Central memory CD4-positive, alpha-beta T cell (primary cell): ENCODE results near the gene TMEM59L.
A peak's percentile ranks its signal among the peaks of the same experiment; 100 is the strongest.
"Not testable (repeated sequence)": the region's sequence is repeated elsewhere in the genome, so short reads cannot be mapped to it uniquely, and the experiment has no call there.

Source experiments
- DNase-seq: peaks from one replicate; pipeline ENCODE4 v3.0.0; 2022

Gene TMEM59L

DNA sequence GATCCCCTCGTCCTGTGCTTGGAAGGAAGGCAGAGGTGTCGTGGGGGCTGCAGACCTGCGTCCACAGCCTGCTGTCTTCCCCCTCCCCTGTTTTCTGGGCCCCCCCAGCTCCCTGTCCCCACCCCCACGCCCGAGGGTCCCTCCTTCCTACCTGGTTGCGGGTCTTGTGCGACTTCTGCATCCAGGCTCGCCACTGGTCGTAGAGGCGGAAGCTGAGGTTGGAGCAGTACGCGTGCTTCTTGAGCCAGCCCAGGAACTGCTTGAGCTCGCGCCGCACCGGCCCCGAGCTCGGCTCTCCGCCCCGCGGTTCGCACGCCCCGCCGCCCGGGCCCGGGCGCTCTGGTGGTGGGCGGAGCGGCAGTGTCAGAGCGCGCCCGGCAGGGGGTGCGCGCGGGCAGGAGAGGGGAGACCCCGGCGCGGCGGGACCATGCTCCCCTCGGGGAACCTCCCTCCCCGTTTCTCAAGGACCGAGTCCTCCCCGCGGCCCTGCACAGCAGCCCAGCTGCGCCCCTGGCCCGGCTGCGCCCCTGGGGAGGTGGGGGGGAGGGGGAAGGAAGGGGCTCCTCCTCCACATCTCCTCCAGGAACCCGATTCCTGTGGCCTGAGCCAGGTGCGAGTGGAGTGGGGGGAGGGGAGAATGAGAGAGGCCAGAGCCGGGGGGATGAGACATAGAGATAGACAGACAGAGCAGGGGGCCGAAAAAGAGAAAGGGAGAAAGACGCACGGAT is 18.4 kb upstream of the TMEM59L start:
- DNase-seq: peak; percentile 68

DNA sequence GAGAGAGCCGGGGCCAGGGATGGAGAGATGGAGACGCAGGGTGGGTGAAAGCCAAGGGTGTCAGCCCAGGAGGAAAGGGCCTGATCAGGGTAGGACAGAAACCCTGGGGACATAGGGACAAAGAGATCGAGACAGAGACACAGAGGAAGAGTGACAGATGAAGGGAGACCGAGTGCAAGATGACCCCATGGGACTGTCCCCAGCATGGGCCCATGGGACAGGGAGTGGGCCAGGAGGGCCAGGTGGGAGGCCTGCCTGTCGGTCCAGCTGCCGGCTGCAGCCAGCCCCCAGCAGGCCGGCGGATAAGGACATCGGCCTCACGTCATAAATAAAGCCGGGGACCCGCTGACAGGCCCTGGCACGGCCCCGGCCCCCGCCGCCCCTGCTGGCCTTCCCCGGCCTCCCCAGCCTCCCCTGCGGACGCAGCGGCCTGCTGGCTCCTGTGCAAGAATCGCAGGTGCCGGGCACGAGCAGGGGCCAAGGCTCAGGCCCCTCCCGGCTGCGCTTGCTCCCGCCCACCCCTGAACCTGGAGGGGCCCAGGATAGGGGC is 17.8 kb upstream of the TMEM59L start:
- no peak for DNase-seq

DNA sequence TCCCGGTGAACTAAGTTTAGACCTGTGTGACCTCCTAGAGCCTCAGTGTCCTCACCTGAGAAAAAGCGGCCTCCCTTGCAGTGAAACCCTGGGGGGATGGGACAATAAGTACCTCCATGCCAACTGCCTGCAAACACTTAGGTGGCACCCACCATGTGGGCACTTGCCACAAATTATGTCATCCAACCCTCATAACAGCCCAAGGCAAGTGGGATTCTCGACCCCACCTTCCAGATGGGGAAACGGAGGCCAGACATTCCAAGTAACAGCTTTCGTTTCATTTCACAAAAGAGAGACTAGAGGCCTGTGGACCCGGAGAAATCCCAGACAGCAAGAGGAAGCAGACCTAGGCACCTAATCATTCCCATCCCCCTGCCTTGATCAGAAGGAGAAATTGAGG is 17.2 kb upstream of the TMEM59L start:
- DNase-seq: no peak

DNA sequence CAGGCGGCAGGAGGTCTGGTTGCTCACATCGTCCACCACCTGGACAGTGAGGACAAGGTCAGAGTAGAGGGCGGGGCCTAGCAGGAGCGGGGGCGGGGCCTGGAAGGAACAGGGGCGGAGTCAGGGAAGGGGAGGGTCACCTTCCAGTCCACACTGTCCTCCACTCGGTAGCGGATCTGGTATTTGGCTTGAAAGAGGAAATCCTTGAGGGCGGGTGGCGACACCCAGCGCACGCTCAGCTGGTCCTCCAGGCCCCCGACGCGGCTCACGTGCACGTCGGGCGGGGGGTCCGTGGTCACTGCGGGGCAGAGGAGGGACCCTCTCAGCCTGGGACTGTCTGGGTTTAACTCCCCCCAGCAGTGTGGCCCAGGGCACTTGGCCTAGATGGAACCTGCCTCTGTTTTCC is 15.9 kb upstream of the TMEM59L start:
- DNase-seq: no peak

DNA sequence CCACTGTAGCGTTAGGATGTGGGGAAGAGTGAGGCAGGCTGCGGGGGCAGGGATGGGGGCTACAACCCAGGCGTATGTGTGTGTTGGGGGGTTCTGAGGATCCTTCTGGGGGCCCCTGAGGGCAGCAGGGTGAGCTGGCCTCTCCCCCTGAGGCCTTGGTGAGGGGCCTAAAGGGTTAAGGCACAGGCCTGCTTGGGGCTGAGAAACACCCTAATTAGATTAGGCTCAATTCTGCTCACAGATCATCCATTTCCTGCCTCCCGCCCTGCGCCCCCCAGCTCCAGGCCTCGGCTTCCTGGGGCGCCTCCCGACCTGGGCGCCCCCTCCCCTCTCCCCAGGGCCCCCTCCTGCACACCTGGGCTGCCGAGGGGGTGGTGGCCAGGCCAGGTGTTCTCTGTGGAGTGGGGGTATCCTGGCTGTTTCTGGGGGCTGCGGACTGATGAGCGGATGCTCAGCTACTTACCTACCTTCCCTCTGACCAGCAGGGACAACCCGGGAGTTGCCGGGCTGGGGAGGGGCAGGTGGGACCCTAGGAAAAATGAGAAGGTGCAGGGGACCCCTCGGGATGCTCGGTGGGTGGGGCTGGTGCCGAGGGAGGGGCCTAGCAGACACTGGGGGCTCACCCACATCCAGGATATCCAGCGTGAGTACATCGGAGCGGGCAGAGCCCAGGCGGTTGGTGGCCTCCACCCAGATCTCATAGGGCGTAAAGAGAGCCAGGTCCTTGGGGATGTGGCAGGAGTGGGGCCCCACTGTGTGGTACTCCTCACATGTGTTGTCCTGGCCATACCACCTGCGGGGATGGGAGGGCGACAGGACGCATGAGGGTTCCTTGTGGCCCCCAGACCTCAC is 14.6 kb upstream of the TMEM59L start:
- no peak for DNase-seq

DNA sequence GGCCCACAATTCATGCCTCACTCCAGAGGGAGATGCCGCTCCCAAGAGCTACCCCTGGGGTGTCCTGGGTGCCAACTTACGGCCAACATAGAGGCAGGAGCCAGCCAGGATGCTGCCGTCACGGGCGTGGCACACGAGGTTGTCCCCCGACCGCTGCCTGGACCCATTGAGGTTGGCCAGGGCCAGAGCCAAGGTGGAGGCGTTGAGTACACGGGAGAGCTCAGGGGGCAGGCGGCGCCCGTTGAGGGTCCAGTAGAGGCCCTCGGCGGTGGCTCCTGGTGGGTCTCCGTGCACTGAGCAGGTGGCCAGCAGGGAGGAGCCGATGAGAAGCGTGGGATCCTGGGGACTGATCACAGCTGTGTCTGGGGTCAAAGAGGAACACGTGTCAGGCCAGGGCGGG is 13.2 kb upstream of the TMEM59L start:
- no peak for DNase-seq

DNA sequence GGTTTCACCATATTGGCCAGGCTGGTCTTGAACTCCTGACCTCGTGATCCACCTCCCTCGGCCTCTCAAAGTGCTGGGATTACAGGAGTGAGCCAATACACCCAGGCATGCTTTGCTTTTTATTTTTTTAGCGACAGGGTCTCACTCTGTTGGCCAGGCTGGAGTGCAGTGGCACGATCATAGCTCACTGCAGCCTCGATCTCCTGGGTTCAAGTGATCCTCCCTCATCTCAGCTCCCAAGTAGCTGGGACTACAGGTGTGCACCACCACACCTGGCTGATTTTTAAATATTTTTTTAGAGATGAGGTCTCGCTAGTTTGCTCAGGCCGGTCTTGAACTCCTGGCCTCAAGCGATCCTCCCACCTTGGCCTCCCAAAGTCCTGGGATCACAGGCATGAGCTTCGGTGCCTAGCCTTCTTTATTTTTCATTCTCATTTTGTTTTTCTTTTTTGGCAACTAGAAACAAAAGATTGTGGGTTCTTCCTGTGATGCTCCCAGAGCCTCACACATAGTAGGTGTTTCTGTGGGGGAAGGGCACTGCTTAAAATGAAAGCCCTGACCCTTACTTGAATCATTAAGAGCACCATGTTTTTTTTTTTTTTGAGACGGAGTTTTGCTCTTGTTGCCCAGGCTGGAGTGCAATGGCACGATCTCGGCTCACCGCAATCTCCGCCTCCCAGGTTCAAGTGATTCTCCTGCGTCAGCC is 11.8 kb upstream of the TMEM59L start:
- not testable (repeated sequence) for DNase-seq

DNA sequence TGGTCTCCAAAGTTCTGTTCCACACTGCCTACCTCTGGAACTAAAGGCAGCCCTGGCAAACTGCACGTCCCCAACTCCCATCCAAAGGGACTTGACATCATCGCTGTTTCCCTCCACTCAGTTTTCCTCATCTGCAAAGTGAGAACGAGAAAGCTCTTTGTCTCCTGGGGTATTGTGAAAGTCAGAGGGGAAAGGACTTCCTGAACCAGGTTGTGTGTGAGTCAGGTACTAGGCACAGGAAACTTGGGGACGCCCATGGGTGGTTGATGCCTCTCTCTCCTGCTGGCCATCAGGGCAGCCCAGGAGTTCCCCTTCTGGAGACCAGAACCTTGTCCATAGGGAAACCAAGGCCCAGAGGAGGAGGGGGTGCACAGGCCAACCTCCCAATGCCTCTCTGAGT is 10.8 kb upstream of the TMEM59L start:
- no peak for DNase-seq

DNA sequence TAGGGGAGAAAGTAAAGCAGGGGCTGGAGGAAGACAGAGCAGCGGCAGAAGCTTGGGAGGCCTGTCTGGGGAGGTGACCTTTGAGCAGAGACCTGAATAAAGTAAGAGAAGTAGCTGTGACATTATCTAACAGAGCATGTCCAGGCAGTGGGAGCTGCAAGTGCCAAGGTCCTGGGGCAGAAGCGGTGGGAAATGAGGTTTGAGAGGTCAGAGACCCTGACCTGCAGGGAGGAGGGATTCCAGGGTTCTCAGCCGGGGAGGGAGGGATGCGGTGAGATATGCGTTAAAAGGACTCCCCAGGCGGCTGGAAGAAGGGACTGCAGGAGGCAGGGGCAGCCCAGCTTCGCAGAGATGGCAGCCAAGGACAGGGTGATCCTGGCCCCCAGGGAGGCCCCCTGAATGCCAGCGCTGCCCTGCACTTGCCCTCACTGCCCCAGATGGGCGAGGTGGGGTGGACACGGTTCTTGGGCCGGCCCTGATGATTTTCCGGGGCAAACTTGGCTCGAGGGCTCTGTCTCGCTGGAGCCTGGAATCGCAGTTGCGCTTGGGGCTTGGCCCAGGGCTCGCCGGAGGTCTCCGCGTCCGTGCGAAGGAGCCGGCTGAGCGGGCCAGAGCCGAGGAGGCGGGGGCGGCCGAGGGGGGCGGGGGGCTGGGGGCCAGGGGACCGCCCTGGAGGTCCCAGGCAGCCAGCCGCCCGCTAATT is 9.3 kb upstream of the TMEM59L start:
- DNase-seq: no peak

DNA sequence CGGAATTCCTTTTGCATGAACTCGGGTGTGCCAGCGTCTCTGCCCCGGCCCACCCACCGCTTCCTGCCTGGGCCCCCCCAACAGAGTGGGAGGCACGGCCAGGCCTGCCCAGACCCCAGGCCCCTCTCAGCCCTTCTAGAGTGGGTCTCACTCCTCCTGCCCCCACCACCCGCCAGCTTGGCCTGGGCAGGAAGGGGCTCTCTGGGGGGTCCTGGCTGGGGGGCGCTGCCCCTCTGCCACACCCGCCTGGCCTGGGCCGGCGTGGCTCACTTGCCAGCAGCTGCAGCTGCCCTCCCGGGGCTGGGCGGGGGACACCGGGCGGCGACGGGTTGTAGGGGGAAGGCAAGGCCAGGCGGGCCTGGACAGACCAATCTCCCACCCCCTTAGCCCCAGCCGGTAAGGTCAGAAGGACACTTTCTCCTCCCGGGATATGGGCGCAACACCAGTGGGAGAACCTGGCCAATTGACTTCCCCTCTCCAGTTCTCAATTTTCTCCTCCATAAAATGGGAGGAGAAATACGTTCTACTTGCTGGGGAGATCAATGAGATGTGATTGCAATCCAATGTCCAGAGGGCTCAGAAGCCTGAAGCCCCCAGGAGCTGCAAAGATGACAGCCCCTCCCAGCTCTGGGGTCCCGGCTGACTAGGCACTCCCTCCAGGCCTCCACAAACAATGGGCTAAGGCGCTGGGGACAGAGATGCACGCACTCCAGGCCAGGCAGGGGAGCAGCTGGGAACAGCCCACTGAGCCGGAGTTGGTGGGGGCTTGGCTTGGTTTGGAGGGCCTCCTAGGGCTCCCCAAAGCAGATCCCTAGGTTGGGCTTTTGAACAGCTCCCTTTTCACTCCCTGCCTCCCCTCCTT is 8.5 kb upstream of the TMEM59L start:
- no peak for DNase-seq

DNA sequence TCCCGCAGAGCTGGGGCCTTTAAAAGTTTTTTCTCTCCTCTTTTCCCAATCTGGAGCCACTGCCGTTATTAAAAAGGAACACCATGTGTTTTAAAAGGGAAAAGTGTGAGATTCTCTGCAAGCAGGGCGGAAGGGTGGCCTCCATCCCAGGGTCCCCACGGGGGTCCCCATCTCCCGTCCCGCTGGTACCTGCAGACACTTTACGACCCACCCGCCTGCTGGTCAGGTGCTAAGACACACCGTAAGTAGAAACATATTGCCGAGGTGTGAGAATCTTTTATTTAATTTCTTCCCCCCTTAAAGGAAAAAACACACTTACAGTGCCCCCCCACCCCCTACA is 7.9 kb upstream of the TMEM59L start:
- DNase-seq: no peak

DNA sequence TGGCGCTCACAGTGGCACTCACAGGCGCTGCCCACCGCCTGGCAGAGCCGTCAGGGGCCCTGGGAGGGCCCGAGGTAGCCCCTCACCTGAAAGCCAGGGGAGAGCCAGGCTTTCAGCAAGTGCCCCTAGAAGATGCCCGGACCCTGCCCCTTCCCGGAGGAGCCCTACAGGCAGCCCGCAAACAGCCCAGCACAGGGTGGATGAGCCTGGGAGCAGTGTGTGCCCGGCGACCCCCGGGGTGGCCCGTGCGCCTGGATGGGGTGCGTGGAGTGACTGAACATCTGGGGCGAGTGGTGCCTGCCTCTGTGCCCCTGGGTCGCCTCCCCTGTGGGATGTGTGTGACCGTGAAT is 7.5 kb upstream of the TMEM59L start:
- no peak for DNase-seq

DNA sequence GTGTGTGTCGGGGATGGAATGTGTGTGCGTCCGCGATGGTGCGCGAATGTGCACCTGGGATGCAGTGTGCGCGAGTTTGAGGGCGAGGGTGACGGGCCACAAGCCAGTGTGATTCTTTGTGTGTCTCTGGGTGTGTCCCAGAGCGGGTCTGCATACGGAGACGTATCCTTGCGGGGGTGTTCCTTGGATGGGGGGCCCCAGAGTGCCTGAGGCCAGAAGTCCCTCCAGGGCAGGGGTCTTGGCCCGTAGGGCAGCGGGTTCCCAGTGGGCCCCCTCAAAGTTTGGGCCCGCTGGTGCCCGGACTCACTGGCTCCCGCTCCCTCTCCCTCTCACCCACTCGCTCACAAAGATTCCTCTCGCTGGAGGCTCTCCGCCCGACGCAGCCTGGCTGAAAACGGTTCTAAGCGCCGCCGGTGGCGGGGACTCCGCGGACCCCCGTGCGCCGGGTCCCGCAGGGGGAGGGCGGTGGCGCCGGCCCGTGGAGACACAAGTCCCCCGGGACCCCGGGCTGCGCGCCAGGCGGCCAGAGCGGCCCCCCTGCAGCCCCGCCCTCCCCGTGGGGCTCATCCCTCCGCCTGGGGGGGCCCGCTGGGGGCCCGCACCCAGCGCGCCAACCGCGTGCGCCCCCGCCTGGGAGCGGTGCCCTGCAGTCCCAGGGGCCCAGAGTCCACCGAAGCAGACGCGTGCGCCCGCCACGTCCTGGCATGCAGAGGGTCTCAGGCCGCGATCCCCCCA is 7.0 kb upstream of the TMEM59L start:
- no peak for DNase-seq

DNA sequence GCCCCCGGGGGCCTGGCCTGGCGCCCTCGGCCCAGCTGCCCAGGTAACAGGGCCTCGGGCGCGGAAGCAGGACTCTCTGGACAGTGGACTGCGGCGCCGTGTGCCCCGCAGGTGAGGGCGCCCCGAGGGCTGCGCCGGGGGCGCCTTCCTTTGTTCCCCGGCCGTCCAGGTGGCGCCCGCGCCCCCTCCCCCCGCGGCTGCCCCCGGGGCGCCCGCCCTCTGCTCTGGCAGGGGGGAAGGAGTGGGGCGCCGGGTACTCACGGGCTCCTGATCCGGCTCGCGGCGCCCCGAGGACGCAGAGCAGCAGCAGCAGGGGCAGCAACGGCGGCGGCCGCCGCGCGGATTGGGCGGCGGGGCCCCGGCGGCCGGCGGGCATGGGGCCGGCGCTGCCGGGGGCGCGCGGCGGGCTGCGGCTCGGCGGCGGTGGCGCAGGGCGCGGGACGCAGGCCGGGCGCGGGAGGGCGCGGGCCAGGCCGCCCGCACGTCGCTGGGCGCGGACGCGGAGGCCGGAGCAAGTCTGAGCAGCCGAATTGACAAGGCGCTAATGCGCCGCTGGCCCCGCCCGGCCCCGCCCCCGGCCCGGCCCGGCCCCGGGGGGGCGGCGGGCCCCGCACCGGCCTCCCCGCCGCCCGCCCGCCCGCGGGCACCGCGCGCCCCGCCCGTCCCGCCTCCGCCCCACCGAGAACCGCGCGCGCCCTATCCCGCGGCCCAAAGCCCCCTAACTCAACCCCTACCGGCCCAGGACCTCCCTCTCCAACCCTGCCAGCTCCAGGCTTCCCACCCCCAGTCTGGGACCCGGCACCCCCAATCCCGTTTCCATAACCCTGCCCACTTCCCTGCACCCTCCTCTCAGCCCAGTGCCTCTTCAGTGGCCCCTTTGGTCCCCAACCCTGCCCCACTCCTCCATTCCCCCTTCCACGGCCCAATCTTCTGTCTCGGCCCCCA is 6.1 kb upstream of the TMEM59L start, which contains the start of gene CRLF1:
Gene CRLF1 (minus strand): TSS at position 519 of the 945 bp plus-strand sequence. CDS start 143 bp downstream, at position 376.
- no peak for DNase-seq

DNA sequence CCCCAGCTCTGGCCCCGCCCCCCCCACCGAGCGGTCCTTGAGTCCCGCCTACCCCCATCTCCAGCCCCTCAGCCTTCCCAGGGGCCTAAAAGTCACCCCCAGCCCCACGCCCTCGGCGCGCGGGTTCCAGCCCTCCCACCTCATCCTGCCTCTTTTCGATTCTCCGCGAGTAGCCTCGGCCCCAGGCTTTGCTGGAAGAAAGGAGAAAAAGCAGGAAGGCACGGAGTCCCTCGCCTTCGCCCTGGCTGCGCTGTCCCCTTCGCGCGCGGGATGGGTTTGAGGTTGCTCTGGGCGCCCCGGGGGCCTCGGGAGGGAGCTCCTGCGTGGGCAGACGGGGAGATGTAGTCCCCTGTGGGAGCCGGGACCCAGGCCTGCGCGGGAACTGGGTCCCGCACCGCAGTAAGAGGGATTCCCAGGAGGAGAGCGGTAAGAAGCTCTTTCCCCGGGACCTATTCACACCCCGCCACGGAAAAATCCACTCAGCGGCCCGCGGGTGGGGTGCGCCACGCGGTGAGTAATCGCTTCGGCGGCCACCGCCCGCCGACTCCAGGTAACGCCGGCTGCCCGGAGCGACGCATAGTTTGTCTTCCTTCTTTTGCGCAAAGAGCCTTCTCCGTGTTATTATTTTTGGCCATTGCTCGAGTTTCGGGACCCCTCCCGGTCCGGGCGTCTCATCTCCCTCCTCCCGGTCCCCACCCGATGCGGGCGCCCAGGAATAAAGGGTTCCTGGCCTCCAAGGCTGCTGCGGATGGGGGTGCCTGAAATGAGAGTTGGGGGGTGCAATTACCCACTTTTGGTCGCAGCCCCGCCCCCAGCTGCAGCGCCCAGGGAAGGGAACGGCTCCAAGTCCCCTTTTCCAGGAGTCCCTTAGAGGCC is 5.2 kb upstream of the TMEM59L start:
- DNase-seq: no peak

DNA sequence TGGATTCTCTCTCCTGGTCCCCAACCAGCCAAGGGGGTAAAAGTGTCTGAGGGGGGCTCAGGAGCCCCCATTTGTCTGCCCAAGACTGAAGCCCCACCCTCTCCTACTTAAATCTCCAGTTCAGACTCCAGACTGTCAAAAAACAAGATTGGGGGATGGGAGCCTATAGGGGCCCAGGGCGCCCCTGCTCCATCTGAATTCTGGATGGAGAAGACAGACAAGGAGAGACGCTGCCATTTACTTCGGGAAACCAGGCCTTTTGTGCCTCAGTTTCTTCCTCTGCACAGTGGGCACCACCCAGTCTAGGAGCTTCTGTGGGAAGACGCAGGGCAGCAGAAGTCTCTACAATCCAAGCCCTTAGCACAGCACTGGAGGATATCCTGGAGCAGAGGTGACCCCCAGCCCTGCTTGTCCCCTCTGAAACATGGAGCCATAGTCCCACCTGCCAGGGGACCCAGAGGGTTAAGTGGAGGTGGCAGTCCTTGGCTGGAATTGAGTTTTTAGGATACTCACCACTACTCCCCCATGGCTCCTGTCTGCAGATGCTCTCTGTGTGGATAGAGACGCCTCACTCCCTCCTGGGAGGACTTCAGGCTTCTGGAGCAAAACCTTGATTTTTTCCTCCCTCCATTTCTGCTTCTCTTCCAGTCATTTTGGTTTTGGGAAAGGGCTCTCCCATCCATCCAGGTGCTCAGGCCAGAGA is 4.4 kb upstream of the TMEM59L start:
- DNase-seq: no peak

DNA sequence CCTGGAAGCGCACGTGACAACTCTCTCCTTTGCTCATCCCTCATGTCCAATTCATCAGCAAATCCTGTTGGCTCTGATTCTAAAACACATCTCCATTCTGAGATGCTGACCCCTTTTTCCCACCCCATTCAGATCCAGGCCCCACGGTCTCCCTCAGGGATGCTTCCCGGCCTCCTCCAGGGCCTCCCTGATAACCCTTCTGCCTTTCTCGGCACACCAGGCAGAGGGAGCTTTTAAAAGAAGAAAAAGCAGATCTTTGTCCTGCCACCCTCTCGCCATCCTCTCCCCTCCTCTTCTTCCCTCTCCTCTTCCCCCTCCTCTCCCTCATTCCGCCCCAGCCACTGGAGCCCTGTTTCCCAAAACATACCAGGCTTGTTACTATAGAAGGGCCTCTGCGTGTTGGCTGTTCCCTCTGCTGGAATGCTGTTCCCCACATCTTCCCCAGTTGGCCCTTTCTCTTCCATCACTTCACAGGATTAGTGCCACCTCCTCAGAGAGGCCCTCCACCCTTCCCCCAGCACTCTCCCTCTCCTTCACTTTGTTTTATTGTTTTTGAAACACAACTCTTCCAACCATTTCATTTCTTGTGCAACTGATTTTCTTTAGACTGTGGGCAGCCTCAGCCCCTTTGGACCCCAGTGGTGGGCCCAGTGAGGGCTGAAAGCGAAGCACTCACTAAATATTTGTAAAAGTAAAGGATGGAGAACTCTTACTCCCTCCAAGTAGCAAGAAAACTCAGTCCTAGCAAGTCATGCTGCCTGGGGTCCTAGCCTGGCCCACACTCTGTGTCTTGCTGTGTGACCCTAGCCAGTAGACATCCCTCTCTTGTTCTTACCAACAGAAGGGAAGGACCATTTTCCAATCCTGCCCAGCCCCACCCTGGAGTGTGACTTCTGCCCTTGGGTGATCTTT is 3.6 kb upstream of the TMEM59L start:
- DNase-seq: no peak
